H1 (cell line): ENCODE measurements around the gene P2RY8. TPM values are rescaled to one million over a fixed set of nuclear protein-coding genes. Genes with fewer than 3 reads are reported as not detected.

Experiments used
- CTCF ChIA-PET: fragments of 300-600 bp; sonication (Branson Sonifier 250); formaldehyde crosslinking; loops from one replicate; lab custom pipeline; 2021; ENCODE audit not compliant: partially characterized antibody; lab: Charles Lee
- POLR2A ChIA-PET: fragments of 300-600 bp; sonication (Branson Sonifier 250); formaldehyde crosslinking; loops from one replicate; lab custom pipeline; 2021; ENCODE audit warnings: inconsistent platforms; ENCODE audit not compliant: partially characterized antibody; lab: Charles Lee
- DNase-seq, 2 experiments: peaks; one replicate each; pipeline versions ENCODE4 v3.0.0 to v3.0.0-alpha.2; 2010 to 2022; ENCODE audit warnings: low spot score in 2 of 2, low read depth in 1 of 2, mixed read lengths in 1 of 2
- FAIRE-seq: peaks from 2 replicates; lab custom pipeline; 2011; peaks lifted over from hg19 to GRCh38; lab: Jason Lieb, UNC
- H2AFZ ChIP-seq: 2 replicates; pipeline ENCODE4 v1.8.1; 2012; ENCODE audit warnings: low read length, inconsistent platforms
- H2AK5ac ChIP-seq: 2 replicates; pipeline ENCODE4 v1.6.1; 2013; ENCODE audit warnings: low read depth, low read length
- H2BK120ac ChIP-seq: replicated peaks from 2 replicates; pipeline ENCODE3; 2013; ENCODE audit warnings: low read depth, low read length, inconsistent platforms
- H2BK12ac ChIP-seq: 2 replicates; pipeline ENCODE4 v1.6.1; 2013; ENCODE audit warnings: low read depth, low read length
- H2BK15ac ChIP-seq: 2 replicates; pipeline ENCODE4 v1.6.1; 2013; ENCODE audit warnings: low read length
- H2BK20ac ChIP-seq: 2 replicates; pipeline ENCODE4 v1.6.1; 2013; ENCODE audit warnings: low read length
- H2BK5ac ChIP-seq: 2 replicates; pipeline ENCODE4 v1.6.1; 2013; ENCODE audit warnings: low read depth, low read length
- H3K14ac ChIP-seq: 2 replicates; pipeline ENCODE4 v1.6.1; 2013; ENCODE audit warnings: inconsistent platforms; ENCODE audit not compliant: insufficient read length
- H3K18ac ChIP-seq: 2 replicates; pipeline ENCODE4 v1.6.1; 2013; ENCODE audit warnings: low read length; ENCODE audit errors: extremely low read depth
- H3K23ac ChIP-seq: 2 replicates; pipeline ENCODE4 v1.6.1; 2013; ENCODE audit warnings: inconsistent platforms; ENCODE audit not compliant: insufficient read length
- H3K23me2 ChIP-seq: 2 replicates; pipeline ENCODE4 v1.6.1; 2013; ENCODE audit warnings: low read depth, low read length
- H3K27ac ChIP-seq: 2 replicates; pipeline ENCODE4 v1.6.1; 2011; ENCODE audit warnings: low read depth, low read length, inconsistent platforms
- H3K27me3 ChIP-seq, 4 experiments: replicated peaks in 1 of 4; 1 replicate in 1 of 4; 2 replicates in 3 of 4; pipeline versions ENCODE4 v1.6.1 to v1.8.1; 2011 to 2013; ENCODE audit warnings: low read length in 3 of 4, mild to moderate bottlenecking in 3 of 4, inconsistent platforms in 2 of 4, mixed read lengths in 2 of 4, moderate library complexity in 1 of 4; ENCODE audit not compliant: control insufficient read depth in 3 of 4, insufficient read depth in 3 of 4; ENCODE audit errors: extremely low read depth in 1 of 4
- H3K36me3 ChIP-seq, 4 experiments: 2 replicates each; pipeline versions ENCODE4 v1.6.1 to v1.8.1; 2011 to 2013; ENCODE audit warnings: mild to moderate bottlenecking in 4 of 4, low read length in 3 of 4, moderate library complexity in 2 of 4, control low read depth in 1 of 4, inconsistent platforms in 1 of 4; ENCODE audit not compliant: insufficient read depth in 4 of 4, control insufficient read depth in 2 of 4
- H3K4ac ChIP-seq: replicated peaks from 2 replicates; pipeline ENCODE3; 2013; ENCODE audit warnings: low read length, low read depth, mixed read lengths, inconsistent platforms; ENCODE audit not compliant: insufficient read length
- H3K4me1 ChIP-seq, 4 experiments: replicated peaks in 1 of 4; 1 replicate in 1 of 4; 2 replicates in 3 of 4; pipeline versions ENCODE4 v1.6.1 to v1.8.1; 2011 to 2013; ENCODE audit warnings: low read length in 3 of 4, inconsistent platforms in 2 of 4, mixed read lengths in 1 of 4; ENCODE audit not compliant: insufficient read depth in 4 of 4, control insufficient read depth in 3 of 4
- H3K4me2 ChIP-seq, 2 experiments: 2 replicates each; pipeline versions ENCODE4 v1.6.1 to v1.8.1; 2011 to 2013; ENCODE audit warnings: low read depth in 2 of 2, low read length in 2 of 2, control low read depth in 1 of 2, inconsistent platforms in 1 of 2, mild to moderate bottlenecking in 1 of 2; ENCODE audit not compliant: insufficient read depth in 1 of 2
- H3K4me3 ChIP-seq, 4 experiments: fragments of 200-600, 300-600 bp in 1 of 4; sonication (generic), shearing (Covaris generic), sonication (Bioruptor Twin) in 1 of 4; 2 replicates each; pipeline versions ENCODE4 v1.5.1 to v1.8.1; 2011 to 2016; ENCODE audit warnings: low read length in 4 of 4, low read depth in 3 of 4, control low read depth in 2 of 4, inconsistent platforms in 2 of 4, mild to moderate bottlenecking in 2 of 4, mixed read lengths in 1 of 4, moderate library complexity in 1 of 4; ENCODE audit not compliant: insufficient read depth in 2 of 4; ENCODE audit errors: extremely low read depth in 1 of 4
- H3K56ac ChIP-seq: replicated peaks from 2 replicates; pipeline ENCODE3; 2013; ENCODE audit warnings: low read depth, mild to moderate bottlenecking, mixed read lengths, low read length, inconsistent platforms; ENCODE audit not compliant: insufficient read length
- H3K79me1 ChIP-seq: 2 replicates; pipeline ENCODE4 v1.6.1; 2013; ENCODE audit warnings: low read depth, low read length, control low read depth
- H3K79me2 ChIP-seq, 2 experiments: 2 replicates each; pipeline versions ENCODE4 v1.6.1 to v1.8.1; 2012 to 2013; ENCODE audit warnings: low read length in 2 of 2, mild to moderate bottlenecking in 2 of 2, inconsistent platforms in 1 of 2; ENCODE audit not compliant: insufficient read depth in 2 of 2, control insufficient read depth in 1 of 2
- H3K9ac ChIP-seq, 4 experiments: replicated peaks in 1 of 4; 1 replicate in 1 of 4; 2 replicates in 3 of 4; pipeline versions ENCODE4 v1.6.1 to v1.8.1; 2011 to 2013; ENCODE audit warnings: low read depth in 3 of 4, low read length in 3 of 4, control low read depth in 2 of 4, mild to moderate bottlenecking in 2 of 4, moderate library complexity in 2 of 4, inconsistent platforms in 1 of 4; ENCODE audit errors: extremely low read depth in 1 of 4
- H3K9me3 ChIP-seq, 2 experiments: 2 replicates each; pipeline versions ENCODE4 v1.6.1 to v1.8.1; 2012 to 2013; ENCODE audit warnings: mild to moderate bottlenecking in 2 of 2, moderate library complexity in 2 of 2, control low read depth in 1 of 2, inconsistent platforms in 1 of 2, low read depth in 1 of 2, low read length in 1 of 2, mixed read lengths in 1 of 2; ENCODE audit not compliant: insufficient read depth in 2 of 2
- H4K20me1 ChIP-seq, 2 experiments: replicated peaks in 1 of 2; 2 replicates each; pipeline versions ENCODE3 to v1.8.1; 2011 to 2013; ENCODE audit warnings: inconsistent platforms in 2 of 2, low read length in 2 of 2, mild to moderate bottlenecking in 1 of 2; ENCODE audit not compliant: insufficient read depth in 2 of 2, control insufficient read depth in 1 of 2
- H4K5ac ChIP-seq: 2 replicates; pipeline ENCODE4 v1.6.1; 2013; ENCODE audit warnings: low read length, low read depth, mixed read lengths, inconsistent platforms; ENCODE audit not compliant: insufficient read length
- H4K8ac ChIP-seq: 2 replicates; pipeline ENCODE4 v1.8.0; 2013; ENCODE audit warnings: mild to moderate bottlenecking, moderate library complexity, low read length, inconsistent platforms; ENCODE audit not compliant: insufficient read depth; ENCODE audit errors: extremely low read depth
- H4K91ac ChIP-seq: replicated peaks from 2 replicates; pipeline ENCODE3; 2013; ENCODE audit warnings: low read length, mixed read lengths, inconsistent platforms; ENCODE audit not compliant: insufficient read length
- POLR2A ChIP-seq, 2 experiments: IDR thresholded peaks; 1 replicate in 1 of 2; 2 replicates in 1 of 2; pipeline ENCODE4 v1.6.1; 2011; ENCODE audit warnings: low read depth in 2 of 2, low read length in 2 of 2, mild to moderate bottlenecking in 2 of 2; ENCODE audit errors: control extremely low read depth in 1 of 2
- SAP30 ChIP-seq: fragments of 300-600 bp; sonication (generic); IDR thresholded peaks from 2 replicates; pipeline ENCODE4 v1.7.1; 2012; ENCODE audit warnings: low read length, moderate library complexity, mild to moderate bottlenecking, inconsistent platforms; ENCODE audit not compliant: insufficient read depth, insufficient replicate concordance
- WGBS, 2 experiments: shearing (Covaris generic) in 1 of 2; methylation state at CpG; one replicate each; pipeline versions ENCODE4 v1.1.6 to v1.1.7; 2013 to 2015; ENCODE audit warnings: low lambda C conversion rate in 2 of 2, mixed read lengths in 2 of 2, inconsistent platforms in 1 of 2, low coverage in 1 of 2, missing lambda C conversion rate in 1 of 2; ENCODE audit not compliant: insufficient replicate concordance in 2 of 2, insufficient coverage in 1 of 2, insufficient read length in 1 of 2; ENCODE audit errors: extremely low coverage in 1 of 2, missing lambda C conversion rate in 1 of 2; 5-methylcytosine and 5-hydroxymethylcytosine counted together
- polyA plus RNA-seq, 7 experiments: library from polyadenylated mRNA; depleted of rRNA in 3 of 7; stranded (reverse) in 5 of 7; unstranded in 2 of 7; fragments of >200 nt in 5 of 7; fragments of 200-250 nt in 2 of 7; gene quantifications; 1 replicate in 5 of 7; 2 replicates in 1 of 7; 4 replicates in 1 of 7; pipeline versions ENCODE4 v1.2.1 to v1.2.3, GENCODE V29; 2011 to 2013; ENCODE audit warnings: missing spikeins in 2 of 7, mixed read lengths in 2 of 7
- total RNA-seq: library from RNA; stranded (reverse); fragmentation: NEBNext Ultra II Directional; extraction: Animal tissue kit (Norgen Biotek cat#: 25700); gene quantifications from 2 replicates; pipeline ENCODE4 v1.2.1, GENCODE V29; 2021

Gene P2RY8
- total and polyA plus RNA-seq, 2 of the 8 experiments (the other 6 are each of a cell fraction or from before 2014, with no cell fraction given), result 0.09 to 0.15 TPM

DNA sequence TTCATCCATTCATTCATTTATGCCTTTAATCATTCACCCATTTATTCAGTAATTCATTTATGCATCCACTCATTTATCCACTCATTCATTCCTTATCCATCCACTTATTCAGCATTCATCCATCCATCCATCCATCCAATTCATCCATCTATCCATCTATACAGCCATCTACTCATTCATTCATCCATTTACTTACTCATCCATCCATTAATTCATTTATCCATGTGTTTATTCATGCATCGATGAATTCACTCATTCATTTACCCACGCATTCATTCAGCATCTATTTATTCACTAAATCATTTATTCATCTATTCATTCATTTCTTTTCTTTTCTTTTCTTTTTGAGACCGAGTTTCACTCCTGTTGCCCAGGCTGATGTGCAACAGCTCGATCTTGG lies 10.4 kb downstream of the P2RY8 start:
- Histone ChIP-seq H3K79me2 (no peaks in the 10 kb centered on the region), H2BK20ac (no peak overlapping the region), H2BK120ac (no peak overlapping the region), H3K4ac (no peak overlapping the region), H3K27ac (no peak overlapping the region), H3K23me2 (peaks cover 26% of the 10 kb centered on the region; the same call in 1 of the 2 replicates), H3K4me1 (peaks cover 0 to 1% (median under 1%) of the 10 kb centered on the region in 4 experiments; a peak in 1 of 7 replicates), H3K9ac (no peak overlapping the region), H3K56ac (peak overlapping the region; percentile 79), H2AK5ac (no peak overlapping the region), H4K5ac (no peak overlapping the region), H2BK12ac (no peak overlapping the region), H2AFZ (no peak overlapping the region), H3K23ac (no peak overlapping the region), H3K9me3 (no peaks in the 10 kb centered on the region), H3K14ac (no peak overlapping the region), H3K79me1 (no peaks in the 10 kb centered on the region), H3K36me3 (no peaks in the 10 kb centered on the region), H3K4me3 (no peak overlapping the region), H4K8ac (no peak overlapping the region), H2BK15ac (no peak overlapping the region), H3K18ac (no peak overlapping the region), H4K20me1 (no peaks in the 10 kb centered on the region), H3K4me2 (no peak overlapping the region), H2BK5ac (no peak overlapping the region), H3K27me3 (no peaks in the 10 kb centered on the region), H4K91ac (no peak overlapping the region)
- POLR2A ChIA-PET, result no interaction called here
- no peak for DNase-seq
- 87 to 100% methylated on average over 1 to 4 of the region's 4 CpGs for WGBS, 2 experiments
- CTCF ChIA-PET, result no interaction called here
- FAIRE-seq, result no peak
- no peak for TF ChIP-seq POLR2A (IDR thresholded peaks at IDR 0.05; ENCODE audit: control extremely low read depth in 1 of 2, low read depth in 2 of 2, low read length in 2 of 2)
- TF ChIP-seq SAP30, result no peak
